Naive thymus-derived CD4-positive, alpha-beta T cell (primary cell): Measurements from ENCODE around the gene SMCO3. TPM values are rescaled to one million over a fixed set of nuclear protein-coding genes. Genes with fewer than 3 reads are reported as not detected.

ENCODE experiments used
- ATAC-seq: fragments of 150-1000 bp; cut with Tn5 transposase; 2 replicates; pipeline ENCODE4 v1.10.0; 2021; ENCODE audit warnings: mild to moderate bottlenecking, moderate library complexity
- CTCF ChIA-PET: fragments of 350-600 bp; sonication (Branson Sonifier 250); formaldehyde crosslinking; loops from one replicate; lab custom pipeline; 2021; ENCODE audit warnings: antibody characterized with exemption; lab: Charles Lee
- POLR2A ChIA-PET: fragments of 350-600 bp; sonication (Branson Sonifier 250); formaldehyde crosslinking; loops from one replicate; lab custom pipeline; 2021; ENCODE audit warnings: antibody characterized with exemption, inconsistent platforms; lab: Charles Lee
- DNase-seq, 9 donors: peaks; one replicate each; pipeline versions ENCODE4 v3.0.0 to v3.0.0-alpha.2; 2020 to 2022; ENCODE audit warnings: mixed read lengths in 1 of 9
- H3K27ac ChIP-seq: one replicate; pipeline ENCODE4 v1.7.0; 2013; ENCODE audit warnings: mild to moderate bottlenecking, low read depth, low read length, moderate library complexity
- H3K27me3 ChIP-seq, 2 donors: one replicate each; pipeline ENCODE4 v1.7.0; 2013; ENCODE audit warnings: low read length in 2 of 2, mild to moderate bottlenecking in 2 of 2, moderate library complexity in 2 of 2; ENCODE audit not compliant: control insufficient read depth in 2 of 2, insufficient read depth in 2 of 2
- H3K36me3 ChIP-seq, 3 experiments: 1 replicate in 2 of 3; 2 replicates in 1 of 3; pipeline ENCODE4 v1.7.0; 2013; ENCODE audit warnings: low read length in 3 of 3, mild to moderate bottlenecking in 3 of 3, moderate library complexity in 1 of 3; ENCODE audit not compliant: insufficient read depth in 3 of 3, control insufficient read depth in 2 of 3
- H3K4me1 ChIP-seq, 2 donors: one replicate each; pipeline ENCODE4 v1.7.0; 2013; ENCODE audit warnings: low read length in 2 of 2, mild to moderate bottlenecking in 2 of 2, moderate library complexity in 1 of 2; ENCODE audit not compliant: control insufficient read depth in 2 of 2, insufficient read depth in 2 of 2
- H3K4me3 ChIP-seq: 2 replicates; pipeline ENCODE4 v1.7.0; 2013; ENCODE audit warnings: mild to moderate bottlenecking, low read length
- H3K9me3 ChIP-seq, 3 experiments: 1 replicate in 2 of 3; 2 replicates in 1 of 3; pipeline ENCODE4 v1.7.0; 2013; ENCODE audit warnings: low read length in 3 of 3; ENCODE audit not compliant: control insufficient read depth in 2 of 3
- H3K27ac Mint-ChIP-seq, 9 donors: one replicate each; pipeline ENCODE4 v1.8.0; 2020 to 2022; ENCODE audit warnings: mixed read lengths in 9 of 9, mild to moderate bottlenecking in 8 of 9, moderate library complexity in 5 of 9, inconsistent platforms in 2 of 9
- H3K27me3 Mint-ChIP-seq, 5 donors: one replicate each; pipeline ENCODE4 v1.8.0; 2021 to 2022; ENCODE audit warnings: mixed read lengths in 5 of 5, mild to moderate bottlenecking in 1 of 5
- H3K36me3 Mint-ChIP-seq, 5 donors: one replicate each; pipeline ENCODE4 v1.8.0; 2020 to 2022; ENCODE audit warnings: mixed read lengths in 5 of 5, mild to moderate bottlenecking in 3 of 5, inconsistent platforms in 1 of 5
- H3K4me1 Mint-ChIP-seq, 7 donors: one replicate each; pipeline ENCODE4 v1.8.0; 2020 to 2022; ENCODE audit warnings: mixed read lengths in 7 of 7, mild to moderate bottlenecking in 3 of 7, inconsistent platforms in 1 of 7
- H3K4me3 Mint-ChIP-seq, 10 donors: one replicate each; pipeline ENCODE4 v1.8.0; 2020 to 2022; ENCODE audit warnings: mild to moderate bottlenecking in 10 of 10, mixed read lengths in 10 of 10, moderate library complexity in 6 of 10, inconsistent platforms in 2 of 10
- H3K9me3 Mint-ChIP-seq, 11 donors: one replicate each; pipeline ENCODE4 v1.8.0; 2020 to 2022; ENCODE audit warnings: mixed read lengths in 11 of 11, mild to moderate bottlenecking in 4 of 11, inconsistent platforms in 1 of 11, moderate library complexity in 1 of 11
- intact Hi-C, 2 donors: fragments of 100-400 bp; cut with micrococcal nuclease; formaldehyde crosslinking; loops; one replicate each; pipeline ENCODE4 v1.15.1; 2023
- polyA plus RNA-seq, 2 donors: library from polyadenylated mRNA; unstranded; fragments of 300-500 nt; fragmentation: Illumina TruSeq; gene quantifications; one replicate each; pipeline ENCODE4 v1.2.3, GENCODE V29; 2021
- total RNA-seq, 6 experiments: library from RNA in 5 of 6; stranded (reverse) in 5 of 6; gene quantifications; 1 replicate in 5 of 6; 2 replicates in 1 of 6; pipeline ENCODE4 v1.2.3 and lab custom pipeline; 2021 to 2026

Gene SMCO3
- total and polyA plus RNA-seq, 7 experiments from 2014 or later = not detected

DNA sequence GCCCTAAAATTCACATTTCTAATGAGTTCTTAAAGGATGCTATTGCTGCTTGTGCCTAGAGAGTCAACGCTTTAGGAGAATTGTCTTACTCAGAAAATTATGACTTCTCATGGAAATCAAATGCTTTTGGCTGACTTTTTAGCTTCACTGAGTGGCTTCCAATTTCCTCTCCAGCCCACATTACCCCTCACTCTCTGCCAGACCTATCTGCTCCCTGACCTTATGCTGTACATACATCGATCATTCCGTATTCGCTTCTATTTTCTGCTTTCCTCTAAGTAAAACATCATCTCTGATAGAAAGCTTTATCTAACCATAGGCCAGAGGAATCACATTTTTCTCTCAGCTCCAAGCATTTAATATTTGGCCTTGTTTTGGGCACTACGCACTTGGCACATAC lies 12.5 kb upstream of the SMCO3 start:
- Mint-ChIP-seq H3K27me3 (peaks cover under 1 to 6% (median 4%) of the 10 kb centered on the region in 5 donors), H3K4me3 (no peak overlapping the region), H3K9me3 (peaks cover 0 to 2% (median 0%) of the 10 kb centered on the region in 11 donors), H3K4me1 (peaks cover 0 to 3% (median 0%) of the 10 kb centered on the region in 7 donors), H3K27ac (no peak overlapping the region), H3K36me3 (peaks cover 0 to under 1% (median 0%) of the 10 kb centered on the region in 5 donors)
- Histone ChIP-seq H3K4me3 (no peak overlapping the region), H3K27ac (no peak overlapping the region), H3K4me1 (no peaks in the 10 kb centered on the region), H3K9me3 (no peaks in the 10 kb centered on the region), H3K36me3 (no peaks in the 10 kb centered on the region), H3K27me3 (no peaks in the 10 kb centered on the region)
- ATAC-seq = no peak
- DNase-seq = no peak
- intact Hi-C loops = no loop called here
- POLR2A ChIA-PET = no interaction called here
- CTCF ChIA-PET = no interaction called here

DNA sequence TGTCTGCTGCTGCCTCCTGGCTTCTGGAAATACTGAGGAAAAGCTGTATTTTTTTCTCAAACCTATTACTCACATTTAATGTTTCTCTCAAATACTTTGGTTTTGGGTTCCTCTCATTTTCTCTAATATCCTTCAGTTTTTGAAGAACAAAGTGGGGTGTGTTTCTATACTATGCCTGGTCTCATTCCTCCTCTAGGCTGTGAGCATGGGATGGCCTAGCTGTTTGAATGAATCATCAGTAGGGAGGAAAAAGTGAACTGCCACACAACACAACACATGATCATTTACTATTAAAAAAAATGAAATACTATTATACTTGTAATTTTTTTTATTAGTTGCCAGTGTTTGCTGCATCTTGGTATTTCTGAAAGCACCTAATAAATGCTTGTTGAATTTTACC lies 11.3 kb upstream of the SMCO3 start:
- CTCF ChIA-PET = no interaction called here
- ATAC-seq = no peak
- H3K27ac Mint-ChIP-seq = peak overlapping the region in 1 of 9 donors; percentile 70
- DNase-seq = no peak
- H3K4me3 ChIP-seq = no peak overlapping the region
- H3K27ac ChIP-seq = no peak overlapping the region
- intact Hi-C loops = no loop called here
- H3K36me3 Mint-ChIP-seq = peaks cover 0 to 3% (median 0%) of the 10 kb centered on the region in 5 donors
- H3K9me3 Mint-ChIP-seq = peaks cover 0 to 2% (median 0%) of the 10 kb centered on the region in 11 donors
- peaks cover 0 to 3% (median 0%) of the 10 kb centered on the region in 7 donors for H3K4me1 Mint-ChIP-seq
- no peaks in the 10 kb centered on the region for H3K4me1 ChIP-seq
- no peaks in the 10 kb centered on the region for H3K9me3 ChIP-seq
- no peaks in the 10 kb centered on the region for H3K36me3 ChIP-seq
- H3K27me3 ChIP-seq = peaks cover 0 to 4% of the 10 kb centered on the region in 2 donors
- H3K27me3 Mint-ChIP-seq = peaks cover 0 to 6% (median 5%) of the 10 kb centered on the region in 5 donors
- POLR2A ChIA-PET = interaction anchor here (0.7 to 1.3 kb wide), 3 partner anchors 20 to 229 kb away, joined by 3 to 4 read pairs (median 3); partner anchors contain the start of genes C12orf60 and WBP11
- H3K4me3 Mint-ChIP-seq = no peak overlapping the region

DNA sequence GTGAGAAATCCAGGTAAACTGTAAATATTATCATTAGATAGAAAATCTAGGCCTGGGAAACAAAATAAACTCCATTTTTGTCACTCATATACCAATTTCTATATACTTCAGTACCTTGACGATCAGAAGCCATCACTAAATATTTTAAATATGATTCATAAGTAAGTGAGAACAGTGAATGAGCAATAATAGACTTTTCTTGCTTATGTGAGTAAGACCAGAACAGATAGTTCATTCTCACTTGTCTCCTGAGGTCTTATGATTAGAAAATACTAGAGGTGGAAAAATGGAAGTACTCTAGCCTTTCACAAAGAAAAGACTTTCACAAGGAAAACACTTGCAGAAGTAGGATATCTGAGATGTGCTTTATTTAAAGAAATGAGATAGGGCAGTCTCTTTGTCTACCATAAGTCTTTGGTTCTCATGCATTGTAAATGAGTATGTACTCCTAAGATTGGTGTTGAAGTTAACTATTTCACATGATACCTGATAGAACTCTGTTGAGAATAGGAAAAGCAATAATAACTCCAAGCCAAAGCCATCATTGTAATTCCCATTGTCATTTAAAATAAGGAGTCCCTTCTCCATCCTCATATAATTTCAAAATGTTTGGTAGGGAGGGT lies 10.1 kb upstream of the SMCO3 start:
- Mint-ChIP-seq H3K4me3 (no peak overlapping the region), H3K9me3 (peaks cover 0 to 2% (median 0%) of the 10 kb centered on the region in 11 donors)
- POLR2A ChIA-PET = interaction anchor here (1.3 kb wide), 1 partner anchor 21 kb away, joined by 4 read pairs; the partner anchor contains the start of genes C12orf60 and WBP11

DNA sequence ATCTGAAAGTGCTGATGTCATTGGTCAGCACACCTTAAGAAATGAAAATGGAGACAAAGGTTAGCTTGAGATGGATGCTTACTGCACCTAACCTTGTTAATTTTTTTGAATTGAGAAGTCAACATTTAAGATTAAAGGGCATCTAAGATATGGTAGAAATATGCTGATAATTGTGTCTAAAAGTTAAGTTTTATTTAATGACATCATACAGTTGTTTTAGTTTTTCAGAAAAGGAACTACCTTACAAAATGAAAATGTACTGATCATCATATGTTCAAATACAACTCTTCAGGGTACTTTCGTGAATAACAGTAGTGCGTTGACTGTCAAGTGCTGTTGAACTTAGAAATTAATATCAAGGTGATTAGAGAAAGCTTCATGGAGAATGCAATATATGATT lies 2.5 kb downstream of the SMCO3 start:
- no peak overlapping the region for H3K4me3 Mint-ChIP-seq
- CTCF ChIA-PET = interaction anchor here (1.0 to 2.1 kb wide), 3 partner anchors 16 to 409 kb away, joined by 3 to 6 read pairs (median 4); partner anchors contain the start of gene RERG

More for the DNA sequence above, 10.1 kb upstream of the SMCO3 start:
- Histone ChIP-seq H3K9me3 (no peaks in the 10 kb centered on the region), H3K27ac (no peak overlapping the region), H3K27me3 (peaks cover 0 to 4% of the 10 kb centered on the region in 2 donors), H3K4me3 (no peak overlapping the region), H3K4me1 (no peaks in the 10 kb centered on the region), H3K36me3 (no peaks in the 10 kb centered on the region)
- ATAC-seq (no peak), DNase-seq (no peak)
- Mint-ChIP-seq H3K36me3 (peaks cover 0 to 3% (median 0%) of the 10 kb centered on the region in 5 donors), H3K27ac (no peak overlapping the region), H3K27me3 (peaks cover 0 to 6% (median 5%) of the 10 kb centered on the region in 5 donors), H3K4me1 (peaks cover 0 to 3% (median 0%) of the 10 kb centered on the region in 7 donors)
- intact Hi-C loops = no loop called here
- CTCF ChIA-PET = no interaction called here

DNA sequence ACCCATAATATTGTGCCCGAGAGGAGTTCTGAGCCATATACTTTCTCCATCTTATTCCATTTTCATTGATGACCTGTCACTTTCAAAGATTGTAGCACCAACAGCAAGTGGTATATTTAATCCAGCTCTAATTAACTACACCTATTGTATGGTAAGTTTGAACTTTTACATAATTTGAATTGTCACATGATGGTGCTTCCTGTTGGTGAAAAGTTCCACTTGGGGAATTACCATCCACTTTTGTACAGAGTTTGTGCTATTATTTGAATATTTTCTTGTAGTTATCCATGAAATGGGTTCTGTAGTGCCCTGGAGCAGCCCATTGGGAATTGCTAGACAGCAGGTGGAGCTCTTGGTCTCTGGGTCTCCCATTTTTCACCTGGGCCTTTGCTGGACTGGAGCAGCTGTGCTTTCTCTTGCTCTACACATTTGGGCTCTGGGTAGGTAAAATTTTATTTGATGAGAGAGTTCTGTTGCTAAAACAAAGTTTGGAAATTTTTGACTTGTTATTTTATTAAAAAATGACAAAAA lies 3.0 kb downstream of the SMCO3 start:
- H3K4me1 ChIP-seq = peaks cover 0 to 7% of the 10 kb centered on the region in 2 donors
- Mint-ChIP-seq H3K9me3 (no peaks in the 10 kb centered on the region), H3K4me3 (peak overlapping the region in 1 of 10 donors; percentile 6), H3K27me3 (peaks cover 0 to 5% (median 0%) of the 10 kb centered on the region in 5 donors), H3K27ac (no peak overlapping the region), H3K36me3 (no peaks in the 10 kb centered on the region), H3K4me1 (peaks cover 4 to 16% (median 14%) of the 10 kb centered on the region in 7 donors)
- H3K4me3 ChIP-seq = no peak overlapping the region
- ChIA-PET POLR2A (interaction anchor here (0.6 to 3.5 kb wide), 4 partner anchors 11 to 450 kb away, joined by 3 to 24 read pairs (median 4); a partner anchor contains a TSS), CTCF (interaction anchor here (1.0 to 2.1 kb wide), 3 partner anchors 17 to 409 kb away, joined by 3 to 6 read pairs (median 4); partner anchors contain the start of gene RERG)
- H3K27me3 ChIP-seq = no peaks in the 10 kb centered on the region
- ATAC-seq (peak; percentile 26), DNase-seq (peak in 1 of 9 donors; percentile 15)
- no peaks in the 10 kb centered on the region for H3K36me3 ChIP-seq
- H3K27ac ChIP-seq = no peak overlapping the region
- H3K9me3 ChIP-seq = no peaks in the 10 kb centered on the region
- intact Hi-C loops = loop anchor here in 1 of 2 donors (1.0 to 2.0 kb wide), 2 partner anchors 26 to 410 kb away; partner anchors contain the start of gene RERG

More for the DNA sequence above, 2.5 kb downstream of the SMCO3 start:
- intact Hi-C loops = loop anchor here in 1 of 2 donors (1.0 to 2.0 kb wide), 2 partner anchors 25 to 410 kb away; partner anchors contain the start of gene RERG
- Mint-ChIP-seq H3K36me3 (no peaks in the 10 kb centered on the region), H3K9me3 (no peaks in the 10 kb centered on the region), H3K27ac (no peak overlapping the region), H3K27me3 (peaks cover 0 to 8% (median 0%) of the 10 kb centered on the region in 5 donors), H3K4me1 (peaks cover 4 to 16% (median 14%) of the 10 kb centered on the region in 7 donors)
- Histone ChIP-seq H3K36me3 (no peaks in the 10 kb centered on the region), H3K4me1 (peaks cover 0 to 7% of the 10 kb centered on the region in 2 donors), H3K27me3 (no peaks in the 10 kb centered on the region), H3K27ac (no peak overlapping the region), H3K4me3 (no peak overlapping the region), H3K9me3 (no peaks in the 10 kb centered on the region)
- ATAC-seq = no peak
- POLR2A ChIA-PET = interaction anchor here (0.6 to 3.5 kb wide), 5 partner anchors 9 to 450 kb away, joined by 3 to 24 read pairs (median 3); a partner anchor contains a TSS
- DNase-seq = no peak

DNA sequence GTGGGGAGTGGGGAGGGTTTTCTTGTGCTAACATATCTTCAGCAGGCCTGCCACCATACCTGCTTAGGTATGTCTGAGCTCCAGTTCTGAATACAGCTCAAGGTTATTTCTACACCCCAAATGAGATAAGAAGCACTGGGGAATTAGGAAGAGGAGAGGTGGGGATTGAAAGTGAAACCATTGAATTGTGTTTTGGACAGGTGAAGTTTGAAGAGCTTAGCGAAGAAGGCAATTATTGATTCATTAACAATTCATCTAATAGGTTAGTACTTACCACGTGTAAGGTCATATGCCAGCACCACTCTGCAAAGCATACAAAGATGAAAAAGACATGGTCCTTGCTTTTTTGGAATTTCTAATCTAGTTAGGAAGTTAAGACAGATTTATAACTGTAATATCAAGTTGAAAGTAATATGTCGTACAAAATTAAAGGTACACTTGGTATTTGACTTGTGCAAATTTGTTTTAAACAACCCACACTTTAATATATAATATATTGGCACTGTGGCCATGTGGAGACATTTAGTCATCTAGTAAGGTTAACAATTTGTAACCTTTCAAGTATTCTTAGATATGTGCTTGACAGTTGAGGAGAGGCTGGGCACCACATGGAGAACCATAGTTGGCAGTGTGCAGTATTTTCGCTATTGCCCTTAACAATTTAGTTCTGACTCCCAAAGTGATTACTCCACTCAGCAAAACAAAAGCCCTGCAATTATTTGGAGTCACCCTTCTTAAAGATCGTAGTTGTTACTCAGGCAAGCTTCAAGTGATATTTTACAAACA lies 3.6 kb downstream of the SMCO3 start:
- Mint-ChIP-seq H3K36me3 (no peaks in the 10 kb centered on the region), H3K27me3 (peaks cover 0 to 5% (median 0%) of the 10 kb centered on the region in 5 donors), H3K4me1 (peaks cover 4 to 20% (median 14%) of the 10 kb centered on the region in 7 donors), H3K9me3 (no peaks in the 10 kb centered on the region), H3K4me3 (peak overlapping the region in 2 of 10 donors; percentile 5 to 24), H3K27ac (peak overlapping the region in 1 of 9 donors; percentile 38)
- Histone ChIP-seq H3K36me3 (no peaks in the 10 kb centered on the region), H3K27me3 (no peaks in the 10 kb centered on the region), H3K4me3 (no peak overlapping the region), H3K27ac (no peak overlapping the region), H3K4me1 (peaks cover 0 to 7% of the 10 kb centered on the region in 2 donors), H3K9me3 (no peaks in the 10 kb centered on the region)
- ATAC-seq (no peak), DNase-seq (no peak)
- intact Hi-C loops = loop anchor here in 1 of 2 donors (2.0 kb wide), 1 partner anchor 26 kb away; no protein-coding TSS in a partner anchor
- POLR2A ChIA-PET = interaction anchor here (0.6 to 3.5 kb wide), 5 partner anchors 10 to 185 kb away, joined by 3 to 24 read pairs (median 4); a partner anchor contains a TSS
- CTCF ChIA-PET = interaction anchor here (1.4 to 2.1 kb wide), 2 partner anchors 185 to 410 kb away, joined by 4 to 6 read pairs; partner anchors contain the start of gene RERG
